ENCODE results near the gene EFCC1. TPM values are rescaled to one million over a fixed set of nuclear protein-coding genes. Genes with fewer than 3 reads are reported as not detected.

Gene EFCC1
- total and polyA plus RNA-seq, 3 experiments from 2014 or later: 0.11 to 0.22 TPM; not detected in 1

DNA sequence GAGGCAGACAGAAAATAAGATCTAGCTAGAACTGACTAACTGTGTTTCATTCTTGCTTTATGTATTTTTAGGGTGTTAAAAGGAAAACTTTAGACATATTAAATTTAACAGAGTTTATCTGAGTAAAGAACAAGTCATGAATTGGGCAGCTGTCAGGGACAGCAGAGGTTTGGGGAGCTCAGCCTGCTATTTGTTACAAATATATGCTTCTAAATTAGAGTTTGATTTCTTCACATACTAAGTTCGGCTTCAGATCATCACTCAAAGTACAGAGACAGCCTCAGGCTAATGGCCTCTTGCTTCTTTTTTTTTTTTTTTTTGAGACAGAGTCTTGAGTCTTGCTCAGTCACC lies 21.9 kb downstream of the EFCC1 start:
- peak overlapping the region in 3 of 8 donors; percentile 17 to 61 (median 24) for H3K27ac Mint-ChIP-seq
- Histone ChIP-seq H3K9me3 (ENCODE audit: low read length) (no peaks in the 10 kb centered on the region), H3K4me3 (ENCODE audit: low read length) (no peak overlapping the region), H3K36me3 (ENCODE audit: insufficient read depth, low read length) (no peaks in the 10 kb centered on the region), H3K4me1 (ENCODE audit: insufficient read depth, low read length) (peaks cover 21% of the 10 kb centered on the region), H3K27me3 (ENCODE audit: insufficient read depth, low read length, poor library complexity, severe bottlenecking) (no peaks in the 10 kb centered on the region), H3K27ac (ENCODE audit: low read depth, low read length) (no peak overlapping the region)
- peaks cover 32 to 44% (median 35%) of the 10 kb centered on the region in 3 donors for H3K4me1 Mint-ChIP-seq
- H3K36me3 Mint-ChIP-seq: peaks cover 0 to 4% (median 0%) of the 10 kb centered on the region in 3 donors
- ChIA-PET CTCF (interaction anchor here (1.1 to 5.1 kb wide), 4 partner anchors 19 to 139 kb away, joined by 3 to 23 read pairs (median 8); no protein-coding TSS in a partner anchor), POLR2A (no interaction called here)
- peak overlapping the region in 1 of 7 donors; percentile 18 for H3K4me3 Mint-ChIP-seq
- peaks cover 0 to 3% of the 10 kb centered on the region in 2 donors for H3K27me3 Mint-ChIP-seq
- DNase-seq: no peak
- no peaks in the 10 kb centered on the region for H3K9me3 Mint-ChIP-seq

DNA sequence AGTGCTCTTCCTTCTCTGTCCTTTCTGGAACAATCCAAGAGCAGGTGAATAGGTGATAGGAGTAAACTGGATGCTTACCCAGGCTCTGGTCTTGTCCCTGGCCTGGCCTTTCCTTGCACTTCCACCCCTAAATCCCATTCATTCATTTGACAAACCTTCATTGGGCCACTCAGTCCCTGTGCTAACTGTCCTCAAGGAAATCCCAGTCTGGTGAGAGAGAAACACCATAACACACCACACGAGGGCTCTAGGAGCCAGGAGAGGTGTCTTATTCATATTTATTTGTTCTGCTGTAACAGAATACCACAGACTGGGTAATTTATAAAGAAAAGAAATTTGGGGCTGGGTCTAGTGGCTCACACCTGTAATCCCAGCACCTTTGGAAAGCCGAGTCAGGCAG lies 22.8 kb downstream of the EFCC1 start:
- no peak overlapping the region for H3K4me3 ChIP-seq (ENCODE audit: low read length)
- no peaks in the 10 kb centered on the region for H3K27me3 ChIP-seq (ENCODE audit: insufficient read depth, low read length, poor library complexity, severe bottlenecking)
- H3K9me3 Mint-ChIP-seq: no peaks in the 10 kb centered on the region
- no peak for DNase-seq
- H3K27ac ChIP-seq (ENCODE audit: low read depth, low read length): no peak overlapping the region
- ChIA-PET CTCF (interaction anchor here (1.1 to 5.4 kb wide), 4 partner anchors 9 to 138 kb away, joined by 3 to 96 read pairs (median 17); no protein-coding TSS in a partner anchor), POLR2A (no interaction called here)
- H3K27ac Mint-ChIP-seq: peak overlapping the region in 1 of 8 donors; percentile 14
- no peak overlapping the region for H3K4me3 Mint-ChIP-seq
- peaks cover 0 to 4% (median 0%) of the 10 kb centered on the region in 3 donors for H3K36me3 Mint-ChIP-seq
- H3K36me3 ChIP-seq (ENCODE audit: insufficient read depth, low read length): no peaks in the 10 kb centered on the region
- H3K4me1 Mint-ChIP-seq: peaks cover 28 to 38% (median 29%) of the 10 kb centered on the region in 3 donors
- no peaks in the 10 kb centered on the region for H3K9me3 ChIP-seq (ENCODE audit: low read length)
- peaks cover 16% of the 10 kb centered on the region for H3K4me1 ChIP-seq (ENCODE audit: insufficient read depth, low read length)
- peaks cover 0 to 3% of the 10 kb centered on the region in 2 donors for H3K27me3 Mint-ChIP-seq

DNA sequence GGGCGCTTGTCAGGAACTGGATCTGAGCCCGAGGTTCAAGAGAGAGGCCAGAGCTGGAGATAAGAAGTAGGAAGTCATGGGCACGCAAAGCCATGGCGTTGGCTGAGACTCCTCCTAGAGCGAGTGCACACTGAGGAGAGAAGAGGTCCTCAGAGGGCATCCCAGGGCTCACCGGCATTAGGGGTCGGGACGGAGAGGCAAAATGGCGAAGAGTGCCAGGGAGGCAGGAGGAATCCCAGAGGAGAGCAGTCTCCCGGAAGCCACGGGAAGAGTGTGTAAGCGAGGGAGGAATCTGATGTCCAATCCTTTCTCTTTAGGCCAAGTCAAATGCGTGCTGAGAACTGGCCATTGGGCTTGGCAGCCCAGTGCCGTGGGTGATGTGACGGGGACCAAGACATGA lies 24.0 kb downstream of the EFCC1 start:
- ChIA-PET POLR2A (interaction anchor here (1.6 to 2.0 kb wide), 2 partner anchors 158 to 291 kb away, joined by 5 to 7 read pairs; partner anchors contain the start of gene CNBP), CTCF (interaction anchor here (2.1 to 5.4 kb wide), 5 partner anchors 10 to 221 kb away, joined by 6 to 96 read pairs (median 28); no protein-coding TSS in a partner anchor)
- Histone ChIP-seq H3K4me1 (ENCODE audit: insufficient read depth, low read length) (peaks cover 16% of the 10 kb centered on the region), H3K4me3 (ENCODE audit: low read length) (no peak overlapping the region), H3K36me3 (ENCODE audit: insufficient read depth, low read length) (no peaks in the 10 kb centered on the region), H3K27ac (ENCODE audit: low read depth, low read length) (no peak overlapping the region), H3K27me3 (ENCODE audit: insufficient read depth, low read length, poor library complexity, severe bottlenecking) (no peaks in the 10 kb centered on the region), H3K9me3 (ENCODE audit: low read length) (no peaks in the 10 kb centered on the region)
- no peaks in the 10 kb centered on the region for H3K9me3 Mint-ChIP-seq
- peak overlapping the region in 6 of 8 donors; percentile 51 to 99 (median 80) for H3K27ac Mint-ChIP-seq
- peaks cover 0 to 3% of the 10 kb centered on the region in 2 donors for H3K27me3 Mint-ChIP-seq
- peak overlapping the region in 3 of 7 donors; percentile 10 to 23 (median 17) for H3K4me3 Mint-ChIP-seq
- peaks cover 0 to 4% (median 3%) of the 10 kb centered on the region in 3 donors for H3K36me3 Mint-ChIP-seq
- peaks cover 28 to 38% (median 29%) of the 10 kb centered on the region in 3 donors for H3K4me1 Mint-ChIP-seq
- no peak for DNase-seq

DNA sequence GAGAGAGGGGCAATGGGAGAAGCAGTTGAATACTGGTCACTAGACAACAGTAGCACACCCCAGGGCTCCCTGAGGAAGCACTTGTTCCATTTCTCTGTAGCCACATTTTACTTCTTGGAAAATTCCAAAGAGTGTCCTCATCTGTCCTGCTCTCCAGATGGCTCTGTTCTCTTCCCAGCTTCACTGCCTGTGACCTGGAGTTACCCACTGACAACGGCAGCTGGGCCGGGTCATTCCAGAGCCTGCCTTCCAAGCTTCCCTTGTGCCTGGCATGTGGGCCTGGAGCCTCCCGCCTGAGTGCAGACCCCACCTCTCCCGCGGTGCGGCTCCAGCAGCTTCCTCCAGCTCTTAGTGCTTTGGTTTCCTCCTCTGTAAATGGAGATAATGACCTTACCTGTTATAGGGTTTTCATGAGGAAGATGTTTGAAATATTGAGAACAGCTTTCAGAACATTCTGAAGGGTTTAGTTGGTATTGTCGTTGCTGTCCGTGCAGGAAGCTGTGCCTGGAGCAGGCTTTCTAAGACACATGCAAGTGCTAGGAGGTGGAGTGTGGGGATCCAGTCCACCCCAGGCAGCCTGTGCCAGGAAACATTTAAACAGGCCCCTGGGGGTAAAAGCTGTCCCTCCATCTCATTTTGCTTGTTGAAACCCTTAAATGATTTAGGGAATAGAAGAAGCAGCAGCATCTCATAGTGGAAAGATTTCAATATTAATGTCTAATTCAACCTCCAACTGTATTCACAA lies 24.8 kb downstream of the EFCC1 start:
- Histone ChIP-seq H3K4me1 (ENCODE audit: insufficient read depth, low read length) (peaks cover 16% of the 10 kb centered on the region), H3K27me3 (ENCODE audit: insufficient read depth, low read length, poor library complexity, severe bottlenecking) (no peaks in the 10 kb centered on the region), H3K36me3 (ENCODE audit: insufficient read depth, low read length) (no peaks in the 10 kb centered on the region), H3K27ac (ENCODE audit: low read depth, low read length) (no peak overlapping the region), H3K9me3 (ENCODE audit: low read length) (no peaks in the 10 kb centered on the region), H3K4me3 (ENCODE audit: low read length) (no peak overlapping the region)
- Mint-ChIP-seq H3K9me3 (no peaks in the 10 kb centered on the region), H3K27ac (peak overlapping the region; percentile 92 to 99 (median 98)), H3K4me1 (peaks cover 28 to 38% (median 29%) of the 10 kb centered on the region in 3 donors), H3K27me3 (peaks cover 0 to 3% of the 10 kb centered on the region in 2 donors), H3K36me3 (peaks cover 0 to 4% (median 3%) of the 10 kb centered on the region in 3 donors), H3K4me3 (peak overlapping the region; percentile 26 to 93 (median 85))
- CTCF ChIA-PET: interaction anchor here (0.7 to 5.4 kb wide), 14 partner anchors 11 to 220 kb away, joined by 3 to 96 read pairs (median 9); partner anchors contain the start of gene CFAP92
- POLR2A ChIA-PET: interaction anchor here (1.6 to 3.0 kb wide), 4 partner anchors 10 to 290 kb away, joined by 5 to 50 read pairs (median 12); partner anchors contain the start of genes CNBP and RAB43
- DNase-seq: no peak

DNA sequence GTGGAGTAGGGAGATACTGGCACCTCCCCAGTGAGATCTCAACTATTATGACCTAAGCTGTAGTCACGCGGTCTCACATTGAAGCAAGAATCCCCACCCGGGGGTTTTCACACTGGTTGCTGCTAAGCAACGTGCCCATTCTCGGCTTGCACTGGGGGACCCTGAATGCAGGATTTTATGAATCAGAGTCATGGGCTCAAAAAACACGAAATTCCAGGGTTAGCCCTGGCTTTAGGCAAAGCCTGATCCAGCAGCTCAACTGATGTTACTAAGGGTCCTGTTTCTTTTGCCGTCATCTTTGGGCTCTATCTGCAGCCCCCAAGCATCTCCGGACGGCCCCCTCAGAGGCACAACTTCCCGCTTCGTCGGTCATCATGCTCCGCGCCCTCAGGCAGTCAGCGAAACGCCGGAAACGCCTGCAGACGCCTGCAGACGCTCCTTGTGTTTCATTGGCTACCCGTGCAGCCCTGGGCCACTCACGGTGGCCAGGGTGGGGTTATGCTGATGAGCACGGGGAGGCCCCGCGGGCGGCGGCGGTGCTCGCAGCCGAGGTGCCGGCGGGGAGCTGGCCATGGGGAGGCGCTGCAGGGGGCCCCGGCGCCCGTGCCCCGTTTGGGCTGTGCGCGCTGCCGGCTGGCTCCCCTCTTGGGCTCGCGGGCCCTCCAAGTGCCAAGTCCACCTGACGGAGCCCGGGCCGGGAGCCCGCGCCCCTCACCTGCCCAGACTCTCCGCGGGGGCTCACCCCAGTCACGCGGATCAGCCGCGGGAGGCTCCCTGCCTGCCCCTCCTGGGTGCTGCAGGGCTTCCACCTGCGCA lies 25.8 kb downstream of the EFCC1 start:
- H3K4me1 Mint-ChIP-seq: peaks cover 24 to 34% (median 24%) of the 10 kb centered on the region in 3 donors
- H3K27ac Mint-ChIP-seq: peak overlapping the region; percentile 92 to 99 (median 98)
- H3K36me3 Mint-ChIP-seq: peaks cover 0 to 4% (median 3%) of the 10 kb centered on the region in 3 donors
- Histone ChIP-seq H3K27me3 (ENCODE audit: insufficient read depth, low read length, poor library complexity, severe bottlenecking) (no peaks in the 10 kb centered on the region), H3K27ac (ENCODE audit: low read depth, low read length) (peak overlapping the region; percentile 77), H3K9me3 (ENCODE audit: low read length) (no peaks in the 10 kb centered on the region), H3K36me3 (ENCODE audit: insufficient read depth, low read length) (no peaks in the 10 kb centered on the region), H3K4me3 (ENCODE audit: low read length) (peak overlapping the region; percentile 66), H3K4me1 (ENCODE audit: insufficient read depth, low read length) (peaks cover 16% of the 10 kb centered on the region)
- peak; percentile 89 to 95 (median 93) for DNase-seq
- ChIA-PET CTCF (interaction anchor here (0.7 to 5.4 kb wide), 21 partner anchors 11 to 222 kb away, joined by 3 to 96 read pairs (median 4); partner anchors contain the start of genes CFAP92 and COPG1), POLR2A (interaction anchor here (1.0 to 3.0 kb wide), 7 partner anchors 11 to 289 kb away, joined by 3 to 50 read pairs (median 7); partner anchors contain the start of genes CFAP92, CNBP and RAB43)
- H3K27me3 Mint-ChIP-seq: no peaks in the 10 kb centered on the region
- H3K4me3 Mint-ChIP-seq: peak overlapping the region; percentile 26 to 93 (median 85)
- H3K9me3 Mint-ChIP-seq: no peaks in the 10 kb centered on the region

DNA sequence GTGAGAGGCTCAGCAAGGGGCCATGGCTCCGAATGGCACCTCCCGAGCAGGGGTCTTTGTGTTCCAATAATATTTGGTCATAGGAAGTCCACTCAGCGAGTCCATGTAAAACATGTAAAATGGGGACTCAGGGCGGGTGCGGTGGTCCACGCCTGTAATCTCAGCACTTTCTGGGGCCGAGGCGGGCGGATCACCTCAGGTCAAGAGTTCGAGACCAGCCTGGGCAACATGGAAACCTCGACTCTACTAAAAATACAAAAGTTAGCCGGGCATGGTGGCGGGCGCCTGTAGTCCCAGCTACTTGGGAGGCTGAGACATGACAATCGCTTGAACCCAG lies 26.4 kb downstream of the EFCC1 start:
- Histone ChIP-seq H3K27ac (ENCODE audit: low read depth, low read length) (no peak overlapping the region), H3K4me1 (ENCODE audit: insufficient read depth, low read length) (peaks cover 16% of the 10 kb centered on the region), H3K4me3 (ENCODE audit: low read length) (peak overlapping the region; percentile 62), H3K9me3 (ENCODE audit: low read length) (no peaks in the 10 kb centered on the region), H3K36me3 (ENCODE audit: insufficient read depth, low read length) (no peaks in the 10 kb centered on the region), H3K27me3 (ENCODE audit: insufficient read depth, low read length, poor library complexity, severe bottlenecking) (no peaks in the 10 kb centered on the region)
- peak overlapping the region in 5 of 7 donors; percentile 8 to 36 (median 23) for H3K4me3 Mint-ChIP-seq
- H3K36me3 Mint-ChIP-seq: peaks cover 0 to 4% (median 3%) of the 10 kb centered on the region in 3 donors
- no peaks in the 10 kb centered on the region for H3K27me3 Mint-ChIP-seq
- ChIA-PET CTCF (interaction anchor here (0.7 to 5.4 kb wide), 19 partner anchors 10 to 222 kb away, joined by 3 to 96 read pairs (median 4); partner anchors contain the start of genes CFAP92, CNBP, COPG1 and RAB43), POLR2A (interaction anchor here (1.0 to 3.0 kb wide), 5 partner anchors 11 to 134 kb away, joined by 3 to 50 read pairs (median 10); partner anchors contain the start of genes CFAP92 and RAB43)
- no peaks in the 10 kb centered on the region for H3K9me3 Mint-ChIP-seq
- DNase-seq: no peak
- H3K27ac Mint-ChIP-seq: no peak overlapping the region
- H3K4me1 Mint-ChIP-seq: peaks cover 19 to 28% (median 20%) of the 10 kb centered on the region in 3 donors

DNA sequence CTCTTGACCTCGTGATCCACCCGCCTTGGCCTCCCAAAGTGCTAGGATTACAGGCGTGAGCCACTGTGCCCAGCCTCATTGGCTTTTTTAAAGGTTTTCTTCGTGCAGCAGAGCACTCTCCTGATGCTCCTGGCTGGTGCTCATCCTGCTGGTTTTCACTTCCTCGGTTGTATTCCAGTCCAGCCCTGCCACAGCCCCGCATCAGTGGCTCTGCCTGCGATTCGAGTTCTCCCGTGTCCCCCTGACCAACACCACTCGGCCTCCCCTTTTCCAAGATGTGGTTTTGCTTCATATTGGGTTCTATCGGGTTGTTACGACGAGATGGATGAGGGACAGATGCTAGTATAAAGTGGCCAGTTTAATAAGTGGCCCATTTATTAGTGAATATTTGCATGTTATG lies 27.8 kb downstream of the EFCC1 start:
- peaks cover 17 to 21% (median 20%) of the 10 kb centered on the region in 3 donors for H3K4me1 Mint-ChIP-seq
- H3K4me1 ChIP-seq (ENCODE audit: insufficient read depth, low read length): peaks cover 16% of the 10 kb centered on the region
- no peaks in the 10 kb centered on the region for H3K9me3 Mint-ChIP-seq
- H3K27me3 Mint-ChIP-seq: peaks cover 0 to 2% of the 10 kb centered on the region in 2 donors
- ChIA-PET POLR2A (no interaction called here), CTCF (interaction anchor here (3.4 to 5.4 kb wide), 2 partner anchors 14 to 58 kb away, joined by 28 to 96 read pairs; no protein-coding TSS in a partner anchor)
- H3K36me3 ChIP-seq (ENCODE audit: insufficient read depth, low read length): no peaks in the 10 kb centered on the region
- no peaks in the 10 kb centered on the region for H3K9me3 ChIP-seq (ENCODE audit: low read length)
- H3K27ac ChIP-seq (ENCODE audit: low read depth, low read length): no peak overlapping the region
- no peak for DNase-seq
- no peaks in the 10 kb centered on the region for H3K27me3 ChIP-seq (ENCODE audit: insufficient read depth, low read length, poor library complexity, severe bottlenecking)
- peaks cover 0 to 4% (median 3%) of the 10 kb centered on the region in 3 donors for H3K36me3 Mint-ChIP-seq
- peak overlapping the region in 1 of 7 donors; percentile 26 for H3K4me3 Mint-ChIP-seq
- H3K4me3 ChIP-seq (ENCODE audit: low read length): no peak overlapping the region
- peak overlapping the region in 3 of 8 donors; percentile 16 to 70 (median 17) for H3K27ac Mint-ChIP-seq
